Testis (tissue), 3 donors: ENCODE results near the gene SNX20. TPM values are rescaled to one million over a fixed set of nuclear protein-coding genes. Genes with fewer than 3 reads are reported as not detected.

Experiments used
- DNase-seq: peaks from one replicate; pipeline ENCODE4 v3.0.0-alpha.2; 2019
- H3K27ac ChIP-seq, 2 donors: fragments of 200-600 bp; sonication (generic); one replicate each; pipeline ENCODE4 v1.5.1; 2019
- H3K27me3 ChIP-seq: fragments of 200-600 bp; sonication (generic); one replicate; pipeline ENCODE4 v1.5.1; 2019
- H3K36me3 ChIP-seq: fragments of 200-600 bp; sonication (generic); one replicate; pipeline ENCODE4 v1.5.1; 2017; ENCODE audit warnings: low read depth; ENCODE audit errors: missing control alignments
- H3K4me1 ChIP-seq: fragments of 200-600 bp; sonication (generic); one replicate; pipeline ENCODE4 v1.5.1; 2019
- H3K4me3 ChIP-seq, 2 donors: fragments of 200-600 bp; sonication (generic); one replicate each; pipeline ENCODE4 v1.5.1; 2017 to 2019
- H3K9me3 ChIP-seq: fragments of 200-600 bp; sonication (generic); one replicate; pipeline ENCODE4 v1.5.1; 2017
- POLR2A ChIP-seq: fragments of 450-650 bp; IDR thresholded peaks from one replicate; pipeline ENCODE4 v1.6.1; 2017; ENCODE audit warnings: antibody characterized with exemption, mild to moderate bottlenecking, moderate library complexity
- WGBS, 2 donors: methylation state at CpG; one replicate each; pipeline ENCODE4 v1.1.5; 2018; 5-methylcytosine and 5-hydroxymethylcytosine counted together
- intact Hi-C: fragments of 100-400 bp; cut with DNase I; formaldehyde crosslinking; loops from one replicate; pipeline ENCODE4 v1.15.1; 2023; ENCODE audit warnings: low total_unique reads
- polyA plus RNA-seq: library from polyadenylated mRNA; stranded (reverse); fragments of 350-450 nt; fragmentation: Illumina TruSeq; extraction: RNeasy Lipid Tissue Mini Kit (QIAGEN cat#74804); gene quantifications from one replicate; pipeline ENCODE4 v1.2.3, GENCODE V29; 2014; ENCODE audit warnings: low read depth, low replicate concordance; ENCODE audit not compliant: insufficient read depth
- total RNA-seq, 2 donors: library from RNA; depleted of rRNA; stranded (reverse); fragments of >200 nt; gene quantifications; one replicate each; pipeline ENCODE4 v1.2.3, GENCODE V29; 2016
- TF ChIP-seq, protein P1 (sequence below), 3 experiments: fragments of 450-650 bp in 2 of 3; fragments of 200-600 bp in 1 of 3; sonication (generic) in 1 of 3; IDR thresholded peaks; one replicate each; pipeline ENCODE4 v1.5.1; 2016 to 2019; ENCODE audit warnings: antibody characterized with exemption in 3 of 3, mild to moderate bottlenecking in 2 of 3, moderate library complexity in 1 of 3

Gene SNX20
- total and polyA plus RNA-seq, 3 donors from 2014 or later = 0.63 to 2.1 (median 1.8) TPM

DNA sequence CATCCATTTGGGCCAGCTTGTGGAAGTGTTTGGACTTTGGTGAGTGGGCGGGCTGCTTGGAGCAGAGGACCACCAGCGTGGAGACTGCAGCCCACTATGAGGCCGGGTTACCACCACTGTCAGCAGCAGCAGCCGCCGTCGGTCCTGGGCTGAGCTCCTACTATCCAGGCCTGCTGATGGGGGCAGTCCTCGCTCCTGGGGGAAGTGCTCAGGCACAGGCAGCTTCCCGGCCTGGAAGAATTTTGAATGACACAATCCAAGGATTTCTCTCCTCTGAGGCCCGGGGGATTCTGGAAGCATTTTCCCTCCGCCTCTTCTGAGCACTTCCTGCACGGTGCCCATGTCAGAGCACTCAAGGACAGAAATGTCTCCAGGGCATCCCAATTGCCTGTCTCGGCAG, 7.0 kb upstream of the SNX20 start:
- Histone ChIP-seq H3K36me3 (no peaks in the 10 kb centered on the region), H3K27ac (no peak overlapping the region), H3K9me3 (no peaks in the 10 kb centered on the region), H3K4me3 (no peak overlapping the region), H3K27me3 (no peaks in the 10 kb centered on the region), H3K4me1 (no peaks in the 10 kb centered on the region)
- 53 to 70% methylated on average over 12 of the region's 12 CpGs for WGBS, 2 donors
- intact Hi-C loops = no loop called here
- TF ChIP-seq, protein P1, sequence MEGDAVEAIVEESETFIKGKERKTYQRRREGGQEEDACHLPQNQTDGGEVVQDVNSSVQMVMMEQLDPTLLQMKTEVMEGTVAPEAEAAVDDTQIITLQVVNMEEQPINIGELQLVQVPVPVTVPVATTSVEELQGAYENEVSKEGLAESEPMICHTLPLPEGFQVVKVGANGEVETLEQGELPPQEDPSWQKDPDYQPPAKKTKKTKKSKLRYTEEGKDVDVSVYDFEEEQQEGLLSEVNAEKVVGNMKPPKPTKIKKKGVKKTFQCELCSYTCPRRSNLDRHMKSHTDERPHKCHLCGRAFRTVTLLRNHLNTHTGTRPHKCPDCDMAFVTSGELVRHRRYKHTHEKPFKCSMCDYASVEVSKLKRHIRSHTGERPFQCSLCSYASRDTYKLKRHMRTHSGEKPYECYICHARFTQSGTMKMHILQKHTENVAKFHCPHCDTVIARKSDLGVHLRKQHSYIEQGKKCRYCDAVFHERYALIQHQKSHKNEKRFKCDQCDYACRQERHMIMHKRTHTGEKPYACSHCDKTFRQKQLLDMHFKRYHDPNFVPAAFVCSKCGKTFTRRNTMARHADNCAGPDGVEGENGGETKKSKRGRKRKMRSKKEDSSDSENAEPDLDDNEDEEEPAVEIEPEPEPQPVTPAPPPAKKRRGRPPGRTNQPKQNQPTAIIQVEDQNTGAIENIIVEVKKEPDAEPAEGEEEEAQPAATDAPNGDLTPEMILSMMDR (IDR thresholded peaks at IDR 0.05) = no peak
- TF ChIP-seq POLR2A = no peak
- DNase-seq = no peak

DNA sequence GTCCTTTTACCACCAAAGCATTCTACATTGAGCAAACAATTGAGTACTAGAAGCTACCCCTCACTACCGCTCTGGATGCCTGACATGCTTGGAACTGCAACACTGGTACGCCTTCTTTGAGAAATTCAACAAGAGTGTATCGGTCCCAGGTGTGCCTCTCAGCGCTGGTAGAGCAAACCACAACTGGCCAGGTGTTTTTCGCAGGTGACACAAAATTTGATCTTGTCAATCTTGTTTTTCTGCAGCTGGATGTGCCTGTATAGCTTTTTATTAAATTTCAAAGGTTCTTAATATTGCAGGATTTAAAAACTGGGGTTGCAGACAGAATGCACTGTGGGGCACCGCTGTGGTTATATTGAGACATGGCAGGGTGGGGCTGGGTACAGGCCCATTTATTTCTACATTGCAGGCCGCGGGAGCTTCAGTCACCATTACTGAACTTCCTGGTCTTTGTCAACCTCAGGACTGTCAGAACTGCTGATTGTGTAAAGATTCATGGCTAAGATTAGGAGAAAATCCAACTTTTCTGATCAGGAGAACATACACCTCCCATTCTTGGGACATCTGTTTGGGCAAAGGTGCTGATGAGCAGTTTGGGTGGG, 4.5 kb upstream of the SNX20 start:
- intact Hi-C loops = no loop called here
- no peaks in the 10 kb centered on the region for H3K4me1 ChIP-seq
- 90 to 93% methylated on average over 8 of the region's 8 CpGs for WGBS, 2 donors
- TF ChIP-seq POLR2A = no peak
- TF ChIP-seq, protein P1 (IDR thresholded peaks at IDR 0.05) = no peak
- no peaks in the 10 kb centered on the region for H3K9me3 ChIP-seq
- DNase-seq = no peak
- H3K27ac ChIP-seq = no peak overlapping the region
- no peaks in the 10 kb centered on the region for H3K36me3 ChIP-seq
- no peak overlapping the region for H3K4me3 ChIP-seq
- H3K27me3 ChIP-seq = no peaks in the 10 kb centered on the region

DNA sequence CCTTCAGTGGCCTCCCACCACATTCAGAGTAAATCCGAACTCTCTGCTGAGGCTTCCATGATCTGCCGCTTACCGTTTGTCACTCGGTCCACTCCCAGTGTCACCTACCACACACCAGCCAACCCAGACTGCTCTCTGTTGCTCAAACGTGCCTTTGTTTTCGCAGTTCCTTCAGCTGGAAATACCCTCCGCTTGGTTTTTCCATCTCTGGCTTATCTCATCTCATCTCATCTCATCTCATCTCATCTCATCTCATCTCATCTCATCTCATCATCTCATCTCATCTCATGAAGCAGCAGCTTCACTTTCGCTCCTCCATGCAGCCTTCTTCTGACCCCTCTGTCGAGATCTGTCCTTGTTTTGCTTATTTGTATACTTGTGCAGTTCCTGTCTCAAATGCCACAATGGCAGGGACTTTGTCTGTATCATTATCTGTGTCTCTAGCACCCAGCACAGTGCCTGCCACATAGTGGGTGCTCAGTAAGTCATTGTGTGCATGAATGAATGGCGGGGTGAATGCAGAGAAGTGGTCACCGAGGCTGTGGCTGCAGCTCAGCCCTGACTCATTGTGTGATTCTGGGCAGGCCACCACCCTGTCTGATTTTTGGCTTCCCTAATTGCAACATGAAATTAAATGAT, 3.8 kb upstream of the SNX20 start:
- H3K27ac ChIP-seq = no peak overlapping the region
- H3K9me3 ChIP-seq = no peaks in the 10 kb centered on the region
- no peaks in the 10 kb centered on the region for H3K4me1 ChIP-seq
- H3K4me3 ChIP-seq = no peak overlapping the region
- TF ChIP-seq, protein P1 (IDR thresholded peaks at IDR 0.05) = no peak
- no peak for TF ChIP-seq POLR2A
- WGBS, 2 donors = 85 to 91% methylated on average over 11 of the region's 11 CpGs
- intact Hi-C loops = no loop called here
- no peaks in the 10 kb centered on the region for H3K36me3 ChIP-seq
- DNase-seq = no peak
- no peaks in the 10 kb centered on the region for H3K27me3 ChIP-seq

DNA sequence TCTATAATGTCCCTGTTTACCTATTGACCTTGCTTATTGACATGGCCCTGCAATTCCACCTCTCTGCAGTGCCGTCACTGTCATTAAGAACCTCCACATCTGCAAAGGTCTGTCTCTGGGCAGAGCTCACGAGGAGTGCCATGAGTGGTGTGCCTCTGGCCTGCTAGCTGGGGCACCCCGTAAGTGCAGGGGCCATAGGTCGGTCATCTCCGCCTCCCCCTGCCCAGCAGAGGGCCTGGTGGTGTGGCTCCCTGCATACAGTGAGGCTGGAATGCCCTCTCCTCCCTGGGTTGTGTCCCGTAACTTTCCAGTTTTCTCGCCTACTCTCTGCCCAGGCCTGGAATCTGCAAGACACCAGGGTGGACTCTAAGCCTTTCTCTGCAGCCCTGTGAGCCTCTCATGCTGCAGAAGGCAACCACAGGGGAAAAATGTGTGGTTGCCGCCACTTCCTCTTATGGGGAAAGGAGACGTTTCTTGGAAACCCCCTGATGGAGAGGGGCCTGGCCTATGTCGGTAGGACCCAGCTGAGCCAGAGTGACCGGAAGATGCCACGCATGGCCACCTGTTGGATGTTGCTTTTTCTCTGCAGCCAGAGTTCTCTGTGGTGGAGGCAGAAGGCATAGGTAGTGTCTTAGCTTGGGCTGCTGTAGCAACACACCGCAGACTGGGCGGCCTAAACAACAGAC, 2.7 kb upstream of the SNX20 start:
- no peaks in the 10 kb centered on the region for H3K36me3 ChIP-seq
- DNase-seq = no peak
- intact Hi-C loops = no loop called here
- WGBS, 2 donors = 83 to 91% methylated on average over 13 to 14 of the region's 14 CpGs
- H3K4me1 ChIP-seq = no peaks in the 10 kb centered on the region
- no peak overlapping the region for H3K27ac ChIP-seq
- H3K4me3 ChIP-seq = no peak overlapping the region
- TF ChIP-seq, protein P1 (IDR thresholded peaks at IDR 0.05) = no peak
- TF ChIP-seq POLR2A = no peak
- H3K9me3 ChIP-seq = no peaks in the 10 kb centered on the region
- H3K27me3 ChIP-seq = no peaks in the 10 kb centered on the region
